ENCODE measurements around the gene LAMA4.
A peak's percentile ranks its signal among the peaks of the same experiment; 100 is the strongest.

The LAMA4 gene, protein sequence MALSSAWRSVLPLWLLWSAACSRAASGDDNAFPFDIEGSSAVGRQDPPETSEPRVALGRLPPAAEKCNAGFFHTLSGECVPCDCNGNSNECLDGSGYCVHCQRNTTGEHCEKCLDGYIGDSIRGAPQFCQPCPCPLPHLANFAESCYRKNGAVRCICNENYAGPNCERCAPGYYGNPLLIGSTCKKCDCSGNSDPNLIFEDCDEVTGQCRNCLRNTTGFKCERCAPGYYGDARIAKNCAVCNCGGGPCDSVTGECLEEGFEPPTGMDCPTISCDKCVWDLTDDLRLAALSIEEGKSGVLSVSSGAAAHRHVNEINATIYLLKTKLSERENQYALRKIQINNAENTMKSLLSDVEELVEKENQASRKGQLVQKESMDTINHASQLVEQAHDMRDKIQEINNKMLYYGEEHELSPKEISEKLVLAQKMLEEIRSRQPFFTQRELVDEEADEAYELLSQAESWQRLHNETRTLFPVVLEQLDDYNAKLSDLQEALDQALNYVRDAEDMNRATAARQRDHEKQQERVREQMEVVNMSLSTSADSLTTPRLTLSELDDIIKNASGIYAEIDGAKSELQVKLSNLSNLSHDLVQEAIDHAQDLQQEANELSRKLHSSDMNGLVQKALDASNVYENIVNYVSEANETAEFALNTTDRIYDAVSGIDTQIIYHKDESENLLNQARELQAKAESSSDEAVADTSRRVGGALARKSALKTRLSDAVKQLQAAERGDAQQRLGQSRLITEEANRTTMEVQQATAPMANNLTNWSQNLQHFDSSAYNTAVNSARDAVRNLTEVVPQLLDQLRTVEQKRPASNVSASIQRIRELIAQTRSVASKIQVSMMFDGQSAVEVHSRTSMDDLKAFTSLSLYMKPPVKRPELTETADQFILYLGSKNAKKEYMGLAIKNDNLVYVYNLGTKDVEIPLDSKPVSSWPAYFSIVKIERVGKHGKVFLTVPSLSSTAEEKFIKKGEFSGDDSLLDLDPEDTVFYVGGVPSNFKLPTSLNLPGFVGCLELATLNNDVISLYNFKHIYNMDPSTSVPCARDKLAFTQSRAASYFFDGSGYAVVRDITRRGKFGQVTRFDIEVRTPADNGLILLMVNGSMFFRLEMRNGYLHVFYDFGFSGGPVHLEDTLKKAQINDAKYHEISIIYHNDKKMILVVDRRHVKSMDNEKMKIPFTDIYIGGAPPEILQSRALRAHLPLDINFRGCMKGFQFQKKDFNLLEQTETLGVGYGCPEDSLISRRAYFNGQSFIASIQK (N-terminal part only)

DNA sequence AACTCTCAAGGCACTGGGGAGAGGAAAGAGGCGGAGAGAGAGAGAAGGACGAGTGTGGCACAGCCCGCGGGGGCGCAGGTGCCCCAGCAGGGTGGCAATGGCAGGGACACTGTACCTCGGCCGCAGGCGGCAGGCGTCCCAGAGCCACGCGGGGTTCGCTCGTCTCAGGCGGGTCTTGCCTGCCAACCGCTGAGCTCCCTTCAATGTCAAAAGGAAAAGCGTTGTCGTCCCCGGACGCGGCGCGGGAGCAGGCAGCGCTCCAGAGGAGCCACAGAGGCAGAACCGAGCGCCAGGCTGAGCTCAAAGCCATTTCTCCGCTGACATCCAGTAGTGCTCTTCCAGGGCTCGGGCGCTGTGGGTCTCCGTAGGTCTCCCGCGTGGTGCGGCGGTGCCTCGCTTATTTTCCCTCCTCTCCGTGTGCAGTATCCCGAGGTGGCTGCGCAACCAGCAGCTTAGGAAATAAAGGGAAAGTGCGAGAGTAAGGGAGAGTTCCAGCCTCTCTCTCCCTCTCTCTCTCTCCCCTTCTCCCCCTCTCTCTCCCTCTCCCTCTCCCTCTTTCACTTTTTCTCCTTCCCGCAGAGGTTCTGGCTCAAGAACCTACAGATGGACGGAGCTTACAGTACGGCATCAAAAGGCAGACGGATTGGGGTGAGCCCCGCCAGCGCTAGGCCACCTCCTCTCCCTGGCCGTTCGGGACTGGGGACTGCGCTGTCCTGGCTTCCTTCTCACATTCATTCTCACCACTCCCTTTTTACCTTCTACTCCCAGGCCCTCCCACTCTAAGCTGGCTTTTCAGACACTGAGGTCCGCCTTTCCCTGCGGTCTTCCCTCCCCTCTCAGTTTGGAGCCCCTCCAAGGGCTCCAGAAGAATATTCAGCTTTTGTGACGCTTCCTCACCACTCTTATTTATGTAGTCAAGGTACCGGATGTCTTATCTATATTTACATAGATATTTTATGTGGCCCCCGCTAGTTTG, at the start of gene LAMA4:
Gene LAMA4, minus strand, starts transcription at position 727 of the 976 bp plus-strand sequence. Its CDS starts 417 bp downstream, at position 310.
- peak; percentile 59 for DNase-seq

DNA sequence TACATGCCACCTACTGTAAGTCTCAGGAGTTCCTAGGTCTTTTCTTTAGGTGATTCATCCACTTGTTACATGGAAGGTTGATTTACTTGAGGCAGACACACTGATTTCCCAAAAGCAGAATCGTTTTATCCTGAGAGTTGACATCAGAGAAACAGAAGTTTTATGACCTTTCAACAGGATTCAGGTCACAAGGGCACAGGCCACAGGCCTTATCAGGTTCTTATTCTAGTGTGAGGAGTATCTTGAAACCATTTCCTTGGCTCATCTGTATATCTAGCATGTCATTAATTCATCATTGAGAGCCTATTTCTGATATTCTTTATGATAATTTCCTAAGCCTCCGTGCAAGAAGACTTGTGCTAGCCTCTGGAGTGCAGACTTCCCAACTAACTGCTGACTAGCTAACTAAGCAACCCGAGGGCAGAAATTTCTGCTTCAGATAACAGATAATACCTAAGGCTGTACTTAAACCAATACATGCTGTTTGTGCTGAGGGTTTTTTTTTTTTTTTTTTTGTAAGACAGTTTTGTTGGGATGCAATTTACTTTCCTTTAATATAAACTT, 47.9 kb upstream of the LAMA4 start:
- DNase-seq: no peak

DNA sequence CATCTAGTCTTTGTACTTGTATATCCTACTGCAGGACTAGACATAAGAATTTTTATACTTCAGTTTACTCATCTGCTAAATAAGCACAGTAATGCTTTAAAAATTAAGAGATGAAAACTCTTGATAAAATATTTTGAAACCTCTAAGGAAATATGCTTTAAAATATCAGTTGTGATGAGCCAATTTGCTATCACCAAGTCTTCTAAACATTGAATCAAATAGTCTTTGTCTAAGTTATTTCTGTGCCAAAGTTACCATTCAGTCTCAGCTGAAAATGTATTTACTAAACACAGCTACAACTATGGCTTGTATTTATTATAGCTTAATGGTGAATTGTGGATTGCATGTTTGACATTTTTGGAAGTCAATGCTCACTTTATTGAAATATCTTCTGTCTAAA, 46.5 kb upstream of the LAMA4 start:
- no peak for DNase-seq

DNA sequence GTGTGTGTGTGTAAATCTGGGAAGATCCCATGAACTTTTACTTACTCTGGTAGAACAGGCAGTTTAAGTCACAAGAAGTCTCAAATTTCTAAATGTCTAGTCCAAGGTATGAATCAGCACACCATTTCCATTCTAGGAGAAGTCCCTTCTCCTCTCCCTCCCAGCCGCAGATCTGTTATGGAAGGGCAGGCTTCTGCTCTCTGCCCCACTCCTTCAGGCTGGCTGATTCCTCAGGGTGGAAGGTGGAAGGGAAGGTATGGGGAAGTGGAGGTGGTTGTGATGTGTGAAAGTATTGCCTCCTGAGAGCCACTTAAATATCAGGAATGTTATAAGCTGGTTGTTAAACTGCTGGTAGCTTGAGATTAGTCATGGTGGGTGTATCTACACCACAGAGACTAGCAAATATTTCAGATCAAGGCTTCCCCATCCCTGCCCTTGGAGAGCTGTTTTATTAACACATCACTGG, 44.5 kb upstream of the LAMA4 start:
- no peak for DNase-seq

DNA sequence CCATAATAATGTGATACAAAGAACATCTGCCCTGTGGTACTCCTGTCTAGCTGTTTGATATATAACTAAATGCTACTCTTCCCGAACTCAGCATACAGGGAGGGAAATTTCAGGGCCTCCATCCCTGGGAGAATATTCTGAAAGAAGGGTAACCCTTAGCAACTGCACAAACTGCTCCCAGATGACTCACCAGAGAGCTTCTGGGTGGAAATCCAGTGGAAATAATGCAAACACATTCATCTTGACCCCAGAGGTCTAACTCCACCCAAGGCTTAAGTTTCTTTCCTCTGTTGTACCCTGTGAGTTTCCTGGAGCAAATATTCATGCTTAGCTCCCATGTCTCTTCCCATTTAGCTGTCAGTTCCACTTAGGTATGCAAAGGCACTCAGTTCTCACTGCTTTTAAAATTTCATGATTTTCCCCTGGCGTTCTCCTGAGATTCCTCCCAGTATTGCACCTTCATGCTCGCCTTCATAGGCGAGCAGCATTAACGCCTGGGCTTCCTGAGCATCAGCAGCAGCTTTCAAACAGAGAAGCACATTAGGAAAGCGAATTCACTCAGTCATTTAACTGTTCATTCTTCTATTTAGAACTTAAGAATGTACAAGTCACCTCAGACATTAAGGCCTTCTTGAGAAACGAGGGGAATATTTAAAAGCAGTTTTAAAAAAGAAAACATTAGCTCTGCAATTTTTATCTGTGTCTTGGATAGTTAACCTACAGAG, 43.8 kb upstream of the LAMA4 start:
- no peak for DNase-seq

DNA sequence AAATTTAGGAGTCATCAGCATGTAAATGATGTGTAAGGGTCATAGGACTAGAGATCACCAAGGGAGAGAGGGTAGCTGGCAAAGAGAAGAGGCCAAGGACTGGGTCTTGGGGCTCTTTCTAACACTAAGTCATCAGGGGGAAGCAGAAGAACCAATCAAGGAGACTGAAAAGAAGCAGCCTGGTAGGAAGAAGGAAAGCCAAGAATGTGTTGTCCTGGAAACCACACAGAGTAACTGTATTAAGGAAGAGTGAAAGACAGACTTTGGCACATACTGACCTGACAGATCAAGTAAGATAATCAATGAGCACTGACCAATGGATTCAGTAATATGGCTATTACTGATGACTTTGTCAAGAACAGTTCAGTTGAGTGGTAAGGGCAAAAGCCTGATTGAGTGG, 42.3 kb upstream of the LAMA4 start:
- DNase-seq: no peak

DNA sequence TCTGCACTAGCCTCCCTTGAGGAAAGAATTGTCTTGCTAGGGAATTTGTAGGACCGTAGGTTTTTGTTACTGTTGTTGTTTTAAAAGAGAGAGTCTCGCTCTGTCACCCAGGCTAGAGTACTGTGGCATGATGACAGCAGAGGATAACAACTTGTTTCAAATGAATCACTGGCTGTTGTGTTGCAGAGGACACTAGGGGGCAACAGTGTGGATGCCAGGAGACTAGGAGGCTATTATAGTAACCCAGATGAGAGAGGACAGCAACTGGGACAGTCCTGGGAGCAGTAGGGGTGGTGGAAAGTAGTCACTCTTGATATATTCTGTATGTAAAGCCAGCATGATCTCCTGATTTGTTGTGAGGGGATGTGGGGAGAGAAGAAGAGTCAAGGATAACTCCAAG, 41.8 kb upstream of the LAMA4 start:
- DNase-seq: no peak

DNA sequence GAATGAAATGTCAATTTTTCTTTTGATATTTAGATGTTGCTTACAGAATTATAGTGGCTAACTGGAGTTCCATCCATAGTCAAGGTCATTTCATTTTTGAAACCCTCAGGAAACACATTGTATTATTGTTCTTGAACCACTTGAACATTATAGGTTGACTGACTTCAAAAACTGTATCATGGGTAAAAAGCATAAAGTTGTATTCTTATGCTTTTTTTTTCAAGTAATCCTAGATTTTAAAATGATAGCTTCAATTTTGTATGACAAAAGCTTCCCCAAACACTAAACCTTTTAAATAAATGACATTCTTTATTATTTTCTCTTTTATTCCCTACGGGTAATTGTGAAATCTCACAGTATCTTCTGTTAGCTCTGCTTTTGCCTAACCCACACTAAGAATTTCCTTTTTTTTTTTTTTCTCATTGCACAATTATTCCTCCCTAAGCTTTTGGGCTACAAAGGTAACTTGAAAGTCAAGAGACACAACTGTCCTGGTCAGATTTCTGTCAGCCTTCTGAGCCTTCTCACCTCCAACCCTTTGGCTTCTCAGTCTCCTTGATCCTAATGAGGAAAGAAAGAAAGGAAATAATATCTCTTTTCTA, 36.9 kb upstream of the LAMA4 start:
- DNase-seq: no peak

DNA sequence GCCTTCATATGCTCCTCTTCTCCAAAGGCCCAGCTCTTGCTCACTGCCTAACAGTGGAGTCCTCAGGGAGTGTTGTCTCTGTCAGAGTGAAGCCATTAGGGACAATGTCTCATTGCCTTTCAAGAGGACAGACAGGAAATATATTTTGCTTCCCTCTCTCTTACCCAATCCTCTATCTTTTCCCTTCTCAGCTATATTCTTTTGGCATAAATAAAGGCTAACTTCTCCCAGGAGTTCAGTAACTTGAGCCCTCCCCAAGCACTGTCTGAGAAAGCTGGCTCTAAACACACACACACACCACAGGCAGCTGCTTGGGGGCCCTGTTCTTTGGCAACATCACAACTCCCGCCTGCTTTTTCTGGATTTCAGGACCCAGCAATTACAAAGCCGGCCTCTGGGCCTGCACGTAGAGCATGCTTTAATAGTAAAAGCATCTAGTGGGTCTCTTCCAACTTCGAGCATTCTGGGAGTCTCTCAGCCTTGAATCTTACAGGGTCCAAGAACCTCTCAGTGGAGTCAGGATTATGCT, 34.7 kb upstream of the LAMA4 start:
- no peak for DNase-seq

DNA sequence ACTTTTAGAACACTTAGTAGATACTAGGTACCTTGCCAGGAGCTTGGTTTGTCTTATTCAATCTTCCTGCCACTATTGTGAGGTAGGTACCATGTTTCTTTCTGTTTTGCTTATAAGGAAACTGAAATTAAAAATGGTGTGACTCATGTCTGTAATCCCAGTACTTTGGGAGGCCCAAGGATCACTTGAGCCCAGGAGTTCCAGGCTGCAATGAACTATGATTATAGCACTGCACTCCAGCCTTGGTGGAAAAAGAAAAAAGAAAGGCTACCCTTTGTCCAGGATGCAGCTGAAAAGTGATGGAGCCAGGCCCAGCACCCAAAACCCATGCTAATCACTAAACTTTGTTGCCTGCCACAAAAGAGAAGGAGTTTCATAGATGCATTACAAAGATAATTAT, 34.1 kb upstream of the LAMA4 start:
- DNase-seq: no peak

DNA sequence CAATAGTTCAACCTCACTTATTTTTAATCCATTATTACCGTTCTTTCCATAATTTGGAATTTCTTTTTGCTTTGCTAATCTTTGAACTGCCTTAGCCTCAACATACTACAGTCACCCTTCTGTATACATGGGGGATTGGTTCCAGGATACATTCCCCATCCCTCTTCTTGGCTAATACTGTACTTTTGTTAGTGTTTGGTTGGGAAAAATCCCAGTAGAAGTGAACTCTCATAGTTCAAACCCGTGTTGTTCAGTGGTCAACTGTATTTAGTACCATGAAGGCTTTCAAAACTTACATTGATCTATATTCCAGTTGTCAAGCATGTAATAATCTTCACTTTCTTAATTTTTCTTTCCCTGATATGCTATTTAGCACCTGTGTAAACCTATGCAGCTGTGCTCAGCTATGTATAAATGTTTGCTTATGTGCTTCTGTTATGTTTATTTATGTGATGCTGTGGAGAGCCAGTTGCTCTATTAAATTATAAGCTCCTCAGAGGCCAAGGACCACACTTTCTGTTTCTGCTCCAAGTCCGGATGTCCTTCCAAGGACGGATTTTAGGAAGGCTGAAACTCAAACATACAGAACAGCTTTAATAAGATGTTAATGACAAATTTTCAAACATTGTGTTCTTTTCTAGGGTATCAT, 33.3 kb upstream of the LAMA4 start:
- DNase-seq: no peak

DNA sequence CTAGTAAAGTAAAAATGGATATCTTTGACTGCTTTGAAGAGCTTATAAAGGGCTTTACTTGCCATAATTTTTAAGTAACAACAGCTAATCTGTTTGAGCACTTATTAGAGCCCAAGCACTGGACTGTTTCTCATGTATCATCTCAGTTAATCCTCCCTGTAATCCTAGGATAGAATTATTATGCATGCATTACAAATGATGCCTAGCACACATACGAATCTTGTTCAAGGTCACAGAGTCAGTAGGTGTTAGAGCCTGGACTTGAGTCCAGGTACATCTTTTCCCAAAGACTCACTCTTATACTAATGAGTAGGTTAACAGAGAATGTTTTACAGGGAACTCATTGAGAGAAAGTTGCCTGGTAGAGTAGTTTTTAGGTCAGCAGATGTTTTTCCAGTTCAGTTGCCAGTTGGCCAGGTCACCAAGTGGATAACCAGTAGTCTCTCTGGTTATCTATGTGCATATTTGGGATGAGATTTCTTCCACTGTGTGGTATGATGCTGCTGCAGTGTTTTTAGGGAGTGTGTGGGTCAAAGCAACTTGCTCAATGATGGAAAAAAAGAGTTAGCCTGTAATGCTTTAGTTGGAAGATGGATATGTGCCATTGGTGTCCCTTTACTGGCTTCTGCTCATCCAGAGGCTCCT, 32.3 kb upstream of the LAMA4 start:
- DNase-seq: no peak

DNA sequence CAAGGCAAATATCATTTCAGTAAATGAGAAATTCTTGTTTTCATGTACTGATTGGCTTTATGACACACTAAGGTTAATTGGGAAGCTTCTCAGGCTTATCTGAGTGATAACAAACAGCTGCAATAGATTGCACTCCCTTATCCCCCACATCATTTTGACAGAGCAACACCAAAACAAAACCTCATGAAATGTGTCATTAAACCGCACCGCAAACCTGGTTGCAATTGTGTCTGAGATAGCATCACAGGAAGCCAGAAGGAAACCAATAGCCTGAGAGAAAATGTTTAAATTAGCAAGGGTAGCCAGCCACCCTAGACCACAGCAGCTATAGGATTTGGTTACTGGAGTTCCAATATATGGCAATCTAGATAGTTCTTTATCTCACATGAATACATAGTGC, 31.6 kb upstream of the LAMA4 start:
- no peak for DNase-seq

DNA sequence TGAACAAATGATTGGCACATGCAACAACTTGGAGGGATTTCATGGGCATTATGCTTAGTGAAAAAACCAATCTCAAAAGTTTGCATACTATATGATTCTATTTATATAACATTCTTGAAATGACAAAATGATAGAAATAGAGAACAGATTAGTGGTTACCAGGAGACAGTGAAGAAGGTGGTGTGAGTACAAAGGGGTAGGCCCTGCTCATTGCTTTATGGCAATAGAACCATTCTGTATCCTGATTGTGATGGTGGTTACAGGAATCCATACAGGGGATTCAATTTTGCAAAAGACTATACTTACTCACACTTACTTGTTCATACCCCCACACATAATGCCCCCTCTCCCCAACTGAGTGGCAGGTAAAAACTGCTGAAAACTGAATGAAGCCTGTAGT, 30.2 kb upstream of the LAMA4 start:
- DNase-seq: no peak

DNA sequence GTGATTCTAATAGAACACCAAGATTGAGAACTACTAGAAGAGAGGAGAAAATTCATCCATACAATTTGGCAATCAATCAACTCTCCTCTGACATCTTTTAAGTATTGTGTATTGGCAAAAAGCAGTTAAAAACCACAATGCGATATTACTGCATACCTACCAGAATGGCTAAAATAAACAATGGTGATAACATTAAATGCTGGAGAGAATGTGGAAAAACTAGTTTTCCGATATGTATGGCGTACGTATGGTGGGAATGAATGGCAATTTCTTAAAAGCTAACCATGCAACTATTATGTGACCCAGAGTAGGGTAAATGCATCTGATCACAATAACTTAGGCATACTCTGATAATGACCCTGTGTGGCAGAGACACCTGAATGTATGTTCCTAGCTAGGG, 29.3 kb upstream of the LAMA4 start:
- DNase-seq: no peak

DNA sequence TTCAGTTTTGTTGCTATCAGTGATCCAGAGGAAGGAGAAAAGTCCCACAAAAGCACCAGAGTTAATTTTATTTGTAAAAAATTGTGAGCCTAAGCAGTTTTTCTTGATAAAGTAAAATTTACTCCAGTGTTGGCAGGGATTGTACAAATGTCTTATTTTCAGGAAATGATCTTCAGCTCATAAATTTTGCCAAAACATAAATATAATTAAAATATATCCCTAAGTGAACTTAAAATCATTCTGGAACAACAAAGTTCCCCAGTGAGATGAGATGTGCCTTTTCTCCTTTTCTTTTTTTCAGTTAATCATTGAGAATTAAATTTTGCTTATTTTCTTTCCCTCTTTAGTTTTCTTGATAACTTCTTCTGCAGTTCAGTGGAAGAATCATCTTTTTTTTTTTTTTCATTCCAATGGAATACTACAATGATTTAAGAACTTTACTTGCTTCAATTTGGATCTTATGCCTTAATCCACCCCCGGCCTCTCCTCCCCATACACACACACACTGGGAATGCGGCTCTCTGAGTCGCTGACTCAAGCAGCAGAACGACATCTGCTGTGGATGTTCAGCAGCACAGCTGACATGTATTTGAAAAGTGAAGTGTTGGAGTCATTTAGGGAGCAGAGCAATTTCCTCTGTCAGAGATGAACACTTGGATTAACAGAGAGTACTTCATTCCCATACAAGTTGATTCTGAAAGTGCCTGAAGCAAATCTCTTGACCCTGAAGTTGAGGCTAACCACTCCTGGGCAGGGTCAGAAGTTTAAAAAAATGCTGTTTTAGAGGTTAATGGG, 27.7 kb upstream of the LAMA4 start:
- no peak for DNase-seq

DNA sequence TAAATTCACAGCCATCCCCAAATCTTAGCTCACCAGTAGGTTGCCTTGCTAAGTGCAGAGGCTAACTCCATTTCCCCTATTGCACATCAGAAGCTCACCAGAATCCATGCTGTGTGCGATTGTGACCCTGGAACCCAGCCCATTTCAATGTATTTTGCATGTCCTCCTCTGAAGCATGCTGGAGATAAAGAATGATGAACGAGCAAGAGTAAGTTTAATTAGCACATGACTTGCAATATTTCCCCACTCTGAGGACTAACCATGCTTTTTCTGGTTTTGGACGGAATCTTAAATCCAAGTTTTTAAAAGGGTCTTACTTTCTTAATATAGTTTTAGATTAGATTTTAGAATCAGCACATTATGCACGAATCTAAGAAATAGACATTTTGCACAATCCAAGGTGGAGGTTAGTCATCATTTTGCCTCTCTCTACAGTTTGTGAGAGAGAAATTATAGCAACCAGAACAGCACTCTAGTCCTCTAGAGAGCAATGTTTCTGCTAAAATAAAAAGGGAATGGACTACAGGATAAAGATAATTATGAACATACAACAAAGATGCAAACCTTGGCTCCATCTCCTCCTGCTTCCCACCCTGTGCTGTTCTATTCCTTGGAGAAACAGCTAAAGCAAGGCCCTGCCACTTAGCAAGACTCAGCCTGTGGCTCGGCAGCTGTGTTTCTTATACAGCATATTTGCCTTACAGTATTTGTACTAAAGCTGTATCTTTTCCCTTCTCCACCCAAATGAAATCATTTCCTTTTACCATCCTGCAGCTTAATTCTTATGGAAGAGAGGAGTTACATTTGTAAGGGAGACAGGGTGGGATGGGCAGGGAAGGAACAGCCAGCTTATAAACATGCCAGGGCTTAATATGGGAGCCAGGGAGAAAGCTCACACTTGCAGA, 24.9 kb upstream of the LAMA4 start:
- DNase-seq: no peak

Measured in NCI-H345 (cell line).